DOHH2 (cell line): ENCODE data around the gene HMX3.
"Not testable (repeated sequence)": the region's sequence is repeated elsewhere in the genome, so short reads cannot be mapped to it uniquely, and the experiment has no call there.

Source experiments
- H3F3A ChIP-seq: fragments of 200-600 bp; sonication (generic), shearing (Covaris generic); 2 replicates; pipeline ENCODE4 v1.6.0; 2016; ENCODE audit warnings: antibody characterized with exemption, mild to moderate bottlenecking; ENCODE audit not compliant: control insufficient read depth, insufficient read depth
- H3K27ac ChIP-seq: fragments of 200-600 bp; sonication (generic); 2 replicates; pipeline ENCODE4 v1.5.1; 2014; ENCODE audit warnings: low read depth, mild to moderate bottlenecking, low read length, moderate library complexity
- H3K27me3 ChIP-seq: fragments of 200-600 bp; sonication (generic); 2 replicates; pipeline ENCODE4 v1.6.1; 2014; ENCODE audit warnings: mild to moderate bottlenecking, low read length, mixed read lengths; ENCODE audit not compliant: control insufficient read depth
- H3K36me3 ChIP-seq: fragments of 200-600 bp; sonication (generic); 2 replicates; pipeline ENCODE4 v1.6.1; 2014; ENCODE audit warnings: mild to moderate bottlenecking, low read length, moderate library complexity, mixed read lengths; ENCODE audit not compliant: control insufficient read depth
- H3K4me1 ChIP-seq: fragments of 200-600 bp; sonication (generic); 2 replicates; pipeline ENCODE4 v1.6.1; 2014; ENCODE audit warnings: mild to moderate bottlenecking, low read length, mixed read lengths; ENCODE audit not compliant: control insufficient read depth
- H3K4me2 ChIP-seq: fragments of 200-600 bp; sonication (generic); 2 replicates; pipeline ENCODE4 v1.6.0; 2014; ENCODE audit warnings: mild to moderate bottlenecking, low read length, moderate library complexity
- H3K4me3 ChIP-seq: fragments of 200-600 bp; sonication (generic); 2 replicates; pipeline ENCODE4 v1.5.1; 2014; ENCODE audit warnings: mild to moderate bottlenecking, low read length, mixed read lengths
- H3K79me2 ChIP-seq: fragments of 200-600 bp; sonication (generic); 2 replicates; pipeline ENCODE4 v1.6.1; 2014; ENCODE audit warnings: mild to moderate bottlenecking, low read length, mixed read lengths; ENCODE audit not compliant: control insufficient read depth
- H3K9me2 ChIP-seq: fragments of 200-600 bp; sonication (generic); replicated peaks from 2 replicates; pipeline ENCODE4 v1.6.1; 2014; ENCODE audit warnings: mild to moderate bottlenecking, low read length, mixed read lengths; ENCODE audit not compliant: control insufficient read depth
- H3K9me3 ChIP-seq: fragments of 200-600 bp; sonication (generic); 2 replicates; pipeline ENCODE4 v1.6.1; 2014; ENCODE audit warnings: antibody characterized with exemption, low read length, mixed read lengths; ENCODE audit not compliant: control insufficient read depth, insufficient read depth
- H4K20me1 ChIP-seq: fragments of 200-600 bp; sonication (generic); 2 replicates; pipeline ENCODE4 v1.6.0; 2014; ENCODE audit warnings: low read depth, mild to moderate bottlenecking, antibody characterized with exemption, low read length, moderate library complexity; ENCODE audit not compliant: control insufficient read depth, insufficient read depth
- EZH2phosphoT487 ChIP-seq: fragments of 200-600 bp; sonication (generic); IDR thresholded peaks from 2 replicates; pipeline ENCODE4 v1.6.1; 2017; ENCODE audit warnings: borderline replicate concordance, mild to moderate bottlenecking, antibody characterized with exemption, low read length, moderate library complexity, mixed read lengths
- TF ChIP-seq, protein P1 (sequence below): fragments of 200-600 bp; sonication (generic); IDR thresholded peaks from one replicate; pipeline ENCODE4 v1.5.1; 2014; ENCODE audit warnings: antibody characterized with exemption, mild to moderate bottlenecking, low read depth, low read length; ENCODE audit not compliant: poor library complexity, severe bottlenecking

Gene HMX3

DNA sequence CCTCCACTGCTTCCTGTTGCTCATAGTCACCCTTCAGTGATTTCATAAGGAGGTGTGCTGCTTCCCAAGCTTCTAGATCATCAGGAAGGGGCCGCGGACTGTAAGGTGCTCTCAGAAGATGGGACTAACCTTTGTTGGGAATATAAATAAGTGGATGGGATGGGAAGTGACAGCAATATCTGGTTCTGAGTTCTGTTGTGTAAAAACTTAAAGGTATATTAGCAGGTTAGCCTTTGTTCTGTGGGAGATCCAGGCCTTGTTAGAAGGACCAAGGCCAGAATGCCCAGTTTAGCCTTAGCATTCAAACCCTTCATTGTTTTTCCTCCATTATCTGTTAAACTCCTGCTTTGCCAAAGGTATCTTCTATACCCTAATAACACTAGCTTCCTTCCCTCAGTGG is 30.8 kb downstream of the HMX3 start:
- H3K9me2 ChIP-seq, result no peaks in the 10 kb centered on the region
- H3K27ac ChIP-seq, result no peak overlapping the region
- peaks cover 7% of the 10 kb centered on the region for H4K20me1 ChIP-seq
- no peak overlapping the region for H3K4me3 ChIP-seq
- no peaks in the 10 kb centered on the region for H3K27me3 ChIP-seq
- no peak overlapping the region for H3K4me2 ChIP-seq
- H3K4me1 ChIP-seq, result no peaks in the 10 kb centered on the region
- no peaks in the 10 kb centered on the region for H3K9me3 ChIP-seq
- TF ChIP-seq EZH2phosphoT487, result no peak
- TF ChIP-seq, protein P1, sequence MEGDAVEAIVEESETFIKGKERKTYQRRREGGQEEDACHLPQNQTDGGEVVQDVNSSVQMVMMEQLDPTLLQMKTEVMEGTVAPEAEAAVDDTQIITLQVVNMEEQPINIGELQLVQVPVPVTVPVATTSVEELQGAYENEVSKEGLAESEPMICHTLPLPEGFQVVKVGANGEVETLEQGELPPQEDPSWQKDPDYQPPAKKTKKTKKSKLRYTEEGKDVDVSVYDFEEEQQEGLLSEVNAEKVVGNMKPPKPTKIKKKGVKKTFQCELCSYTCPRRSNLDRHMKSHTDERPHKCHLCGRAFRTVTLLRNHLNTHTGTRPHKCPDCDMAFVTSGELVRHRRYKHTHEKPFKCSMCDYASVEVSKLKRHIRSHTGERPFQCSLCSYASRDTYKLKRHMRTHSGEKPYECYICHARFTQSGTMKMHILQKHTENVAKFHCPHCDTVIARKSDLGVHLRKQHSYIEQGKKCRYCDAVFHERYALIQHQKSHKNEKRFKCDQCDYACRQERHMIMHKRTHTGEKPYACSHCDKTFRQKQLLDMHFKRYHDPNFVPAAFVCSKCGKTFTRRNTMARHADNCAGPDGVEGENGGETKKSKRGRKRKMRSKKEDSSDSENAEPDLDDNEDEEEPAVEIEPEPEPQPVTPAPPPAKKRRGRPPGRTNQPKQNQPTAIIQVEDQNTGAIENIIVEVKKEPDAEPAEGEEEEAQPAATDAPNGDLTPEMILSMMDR, result no peak
- H3K79me2 ChIP-seq, result peaks cover 57% of the 10 kb centered on the region
- H3K36me3 ChIP-seq, result peaks cover 91% of the 10 kb centered on the region
- H3F3A ChIP-seq, result no peaks in the 10 kb centered on the region

DNA sequence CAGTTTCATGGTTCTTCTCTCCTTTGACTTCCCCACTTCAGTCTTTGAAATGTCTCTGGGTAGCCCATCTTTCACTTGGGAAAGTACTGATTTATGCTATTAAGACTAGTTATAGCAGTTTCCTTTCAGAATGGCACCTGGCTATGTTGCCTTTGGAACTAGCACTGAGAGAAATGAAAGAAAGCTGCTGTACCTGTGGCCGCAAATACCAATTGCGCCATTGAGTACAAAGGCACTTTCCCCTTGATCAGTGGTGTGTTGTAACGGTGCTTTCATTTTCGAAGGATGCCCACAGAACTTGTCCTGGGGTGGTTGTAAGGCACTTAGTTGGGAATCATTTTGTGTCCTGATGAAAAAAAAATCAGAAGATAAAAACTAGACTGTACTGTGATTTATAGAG is 35.2 kb downstream of the HMX3 start:
- no peak overlapping the region for H3K4me2 ChIP-seq
- H3K27ac ChIP-seq, result no peak overlapping the region
- no peaks in the 10 kb centered on the region for H3K9me2 ChIP-seq
- no peaks in the 10 kb centered on the region for H3K27me3 ChIP-seq
- no peaks in the 10 kb centered on the region for H3K9me3 ChIP-seq
- H3K79me2 ChIP-seq, result peaks cover 23% of the 10 kb centered on the region
- no peak overlapping the region for H3K4me3 ChIP-seq
- TF ChIP-seq EZH2phosphoT487, result no peak
- H3K4me1 ChIP-seq, result no peaks in the 10 kb centered on the region
- no peaks in the 10 kb centered on the region for H3F3A ChIP-seq
- H3K36me3 ChIP-seq, result peaks cover 77% of the 10 kb centered on the region
- H4K20me1 ChIP-seq, result no peaks in the 10 kb centered on the region

DNA sequence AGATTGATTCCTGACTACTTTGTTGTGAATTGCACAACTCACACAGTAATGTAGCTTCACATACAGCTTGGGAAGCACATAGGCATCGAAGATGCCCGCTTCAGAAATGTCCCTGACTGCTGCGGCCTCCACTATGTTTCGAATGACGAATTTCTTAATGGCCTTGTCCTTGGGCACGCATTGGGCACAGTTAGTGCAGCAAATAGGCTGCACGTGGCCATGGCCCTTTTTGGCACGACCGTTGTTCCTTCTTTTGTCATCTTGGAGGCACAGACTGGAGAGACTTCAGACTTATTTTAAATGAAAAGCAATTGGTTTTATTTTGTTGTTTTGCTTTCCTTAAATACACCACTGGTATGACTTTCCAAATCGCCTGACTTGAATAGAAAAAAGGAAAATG is 35.8 kb downstream of the HMX3 start:
- H3K9me2 ChIP-seq, H4K20me1 ChIP-seq, H3K4me2 ChIP-seq, H3K4me1 ChIP-seq, H3K9me3 ChIP-seq, H3K27me3 ChIP-seq, H3K4me3 ChIP-seq, H3F3A ChIP-seq, H3K27ac ChIP-seq: not testable (repeated sequence)
- peaks cover 77% of the 10 kb centered on the region for H3K36me3 ChIP-seq
- peaks cover 17% of the 10 kb centered on the region for H3K79me2 ChIP-seq

DNA sequence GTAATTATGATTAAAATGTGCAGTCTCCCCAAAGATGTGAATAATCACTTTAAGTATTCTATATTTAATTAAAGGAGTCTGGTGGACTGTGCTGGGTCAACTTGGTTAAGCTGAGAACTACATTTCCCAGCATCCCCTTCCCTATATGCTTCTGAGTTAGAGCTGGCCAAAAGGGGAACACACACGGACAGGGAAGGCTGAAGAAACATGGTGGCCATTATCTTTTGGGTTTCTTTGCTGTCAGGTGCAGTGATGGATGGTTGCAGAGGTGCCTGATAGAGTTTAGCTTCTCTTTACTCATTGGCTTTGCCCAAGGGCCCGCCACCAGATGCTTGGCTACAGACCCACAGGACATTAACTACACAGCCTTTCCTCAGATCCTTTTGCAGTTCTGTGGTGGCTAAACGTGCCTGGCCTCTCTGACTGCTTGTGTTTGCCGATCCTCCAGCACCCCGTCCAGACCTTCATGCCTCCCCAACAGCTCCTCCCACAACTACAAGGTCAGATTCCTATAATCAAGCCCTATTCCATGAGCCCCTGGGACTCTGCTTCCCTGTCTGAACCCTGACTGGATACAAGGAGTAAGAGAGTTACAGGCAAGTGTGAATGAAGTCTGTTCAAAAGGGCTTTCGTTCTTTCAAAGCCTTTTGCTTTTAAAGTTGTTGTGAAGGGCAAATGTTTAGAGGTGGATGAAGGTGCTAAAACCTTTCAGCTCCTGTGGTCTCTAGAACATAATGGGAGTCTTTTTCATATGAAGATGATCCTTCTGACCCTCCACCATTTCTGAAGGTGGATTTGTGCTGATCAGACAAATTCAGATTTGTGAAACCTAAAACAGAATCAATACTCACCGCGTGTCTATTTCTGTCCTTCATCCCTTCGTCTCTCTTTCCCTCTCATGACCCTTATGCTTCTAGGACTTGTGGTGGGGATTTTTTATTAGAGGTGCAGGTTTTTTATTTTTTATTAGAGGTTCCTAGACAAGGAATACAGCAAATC is 39.9 kb downstream of the HMX3 start:
- Histone ChIP-seq H3K4me1 (no peaks in the 10 kb centered on the region), H3K4me3 (no peak overlapping the region), H3F3A (0 out of 2 replicates have a peak, but pooled peaks cover 4% of the 10 kb centered on the region), H3K36me3 (peaks cover 49% of the 10 kb centered on the region), H3K9me3 (no peaks in the 10 kb centered on the region), H3K27me3 (no peaks in the 10 kb centered on the region), H3K9me2 (no peaks in the 10 kb centered on the region), H3K79me2 (peaks cover 5% of the 10 kb centered on the region), H4K20me1 (no peaks in the 10 kb centered on the region), H3K4me2 (no peak overlapping the region), H3K27ac (no peak overlapping the region)
- no peak for TF ChIP-seq EZH2phosphoT487
- TF ChIP-seq, protein P1, result no peak

DNA sequence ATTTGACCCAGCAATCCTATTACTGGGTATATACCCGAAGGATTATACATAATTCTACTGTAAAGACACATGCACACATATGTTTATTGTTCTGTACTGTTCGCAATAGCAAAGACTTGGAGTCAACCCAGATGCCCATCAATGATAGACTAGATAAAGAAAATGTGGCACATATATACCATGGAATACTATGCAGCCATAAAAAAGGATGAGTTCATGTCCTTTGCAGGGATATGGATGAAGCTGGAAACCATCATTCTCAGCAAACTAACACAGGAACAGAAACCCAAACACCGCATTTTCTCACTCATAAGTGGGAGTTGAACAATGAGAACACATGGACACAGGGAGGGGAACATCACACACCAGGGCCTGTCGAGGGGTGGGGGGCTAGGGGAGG is 42.6 kb downstream of the HMX3 start:
- H3K9me3 ChIP-seq, H3K27me3 ChIP-seq, H3F3A ChIP-seq, H3K9me2 ChIP-seq, H3K4me3 ChIP-seq, H3K79me2 ChIP-seq, H3K27ac ChIP-seq, H3K4me2 ChIP-seq, H3K4me1 ChIP-seq, H4K20me1 ChIP-seq: not testable (repeated sequence)
- peaks cover 36% of the 10 kb centered on the region for H3K36me3 ChIP-seq
